MCF 10A (cell line): ENCODE data around the gene STIMATE. TPM values are rescaled to one million over a fixed set of nuclear protein-coding genes. Genes with fewer than 3 reads are reported as not detected.

ENCODE experiments used
- BruUV-seq: library from RNA; stranded (reverse); fragments of 400-500 nt; replicated peaks from 2 replicates; lab custom pipeline; 2021; lab: Mats Ljungman, UMichigan
- CTCF ChIA-PET: fragments of 300-600 bp; sonication (Branson Sonifier 250); formaldehyde crosslinking; extraction: SDS; loops from one replicate; lab custom pipeline; 2021; ENCODE audit warnings: antibody characterized with exemption, inconsistent platforms; lab: Yijun Ruan, JAX
- POLR2A ChIA-PET: fragments of 300-600, 350-650 bp; sonication (Branson Sonifier 250); formaldehyde crosslinking; extraction: SDS; loops from one replicate; lab custom pipeline; 2020; ENCODE audit warnings: antibody characterized with exemption, inconsistent platforms; lab: Yijun Ruan, JAX
- DNase-seq: peaks from one replicate; pipeline ENCODE4 v3.0.0-alpha.2; 2018; ENCODE audit not compliant: unreplicated experiment
- H3K27ac Mint-ChIP-seq: one replicate; pipeline ENCODE4 v1.8.0; 2022; ENCODE audit warnings: mild to moderate bottlenecking, low read depth, mixed read lengths; ENCODE audit not compliant: unreplicated experiment
- H3K27me3 Mint-ChIP-seq: one replicate; pipeline ENCODE4 v1.8.0; 2022; ENCODE audit warnings: mixed read lengths; ENCODE audit not compliant: insufficient read depth, unreplicated experiment
- H3K36me3 Mint-ChIP-seq: one replicate; pipeline ENCODE4 v1.8.0; 2022; ENCODE audit warnings: mild to moderate bottlenecking, moderate library complexity, mixed read lengths; ENCODE audit not compliant: insufficient read depth, unreplicated experiment
- H3K4me1 Mint-ChIP-seq: one replicate; pipeline ENCODE4 v1.8.0; 2022; ENCODE audit warnings: mixed read lengths; ENCODE audit not compliant: insufficient read depth, unreplicated experiment
- H3K4me3 Mint-ChIP-seq: one replicate; pipeline ENCODE4 v1.8.0; 2022; ENCODE audit warnings: mild to moderate bottlenecking, moderate library complexity, mixed read lengths; ENCODE audit not compliant: unreplicated experiment
- H3K9me3 Mint-ChIP-seq: one replicate; pipeline ENCODE4 v1.8.0; 2022; ENCODE audit warnings: mixed read lengths; ENCODE audit not compliant: unreplicated experiment
- intact Hi-C: fragments of 100-400 bp; cut with micrococcal nuclease; formaldehyde crosslinking; loops from 2 replicates; pipeline ENCODE4 v1.14.1; 2022
- total RNA-seq: library from RNA; stranded (reverse); gene quantifications from 2 replicates; pipeline ENCODE4 v1.2.3, GENCODE V29; 2022
- TF ChIP-seq, protein P1 (sequence below): fragments of 200-600 bp; IDR thresholded peaks from one replicate; pipeline ENCODE4 v1.8.0; 2022; ENCODE audit warnings: antibody characterized with exemption, mild to moderate bottlenecking; ENCODE audit not compliant: unreplicated experiment

STIMATE gene
- total RNA-seq, 1 experiment from 2014 or later = 12.0 TPM

DNA sequence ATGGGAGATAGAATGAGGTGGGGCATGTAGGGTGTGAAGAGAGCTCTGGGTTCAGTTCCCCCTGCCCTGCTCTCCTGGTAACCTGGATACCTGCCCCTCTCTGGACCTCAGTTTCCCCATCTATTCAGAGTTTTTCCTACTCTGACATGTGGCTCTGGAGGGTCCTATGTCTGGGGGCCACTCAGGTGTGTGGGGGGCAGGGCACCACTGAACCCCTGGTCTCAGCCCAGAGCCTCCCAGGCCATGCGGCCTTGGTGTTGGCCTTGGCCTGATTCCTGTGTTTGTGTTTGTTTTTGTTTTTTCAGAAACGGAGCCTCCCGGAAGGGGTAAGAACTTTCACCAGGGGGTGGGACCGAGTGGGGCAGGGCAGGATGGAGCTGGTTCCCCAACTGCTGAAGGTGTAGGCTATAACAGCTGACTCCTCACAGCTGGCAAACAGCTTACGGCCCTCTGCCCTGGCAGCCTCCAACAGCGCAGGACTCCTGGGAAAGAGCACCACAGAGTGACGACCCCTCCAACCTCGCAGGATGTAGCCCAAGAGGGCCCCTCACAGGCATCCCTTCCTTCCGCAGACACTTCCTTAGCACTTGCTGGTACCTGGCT lies 101.9 kb downstream of the STIMATE start:
- Mint-ChIP-seq H3K27me3 (no peaks in the 10 kb centered on the region), H3K36me3 (no peaks in the 10 kb centered on the region), H3K4me1 (peaks cover 23% of the 10 kb centered on the region), H3K9me3 (no peaks in the 10 kb centered on the region), H3K4me3 (no peak overlapping the region), H3K27ac (no peak overlapping the region)
- ChIA-PET POLR2A (no interaction called here), CTCF (interaction anchor here (0.6 to 1.0 kb wide), 3 partner anchors 21 to 272 kb away, joined by 3 to 5 read pairs (median 4); no protein-coding TSS in a partner anchor)
- no peak for DNase-seq
- intact Hi-C loops = no loop called here
- TF ChIP-seq, protein P1, sequence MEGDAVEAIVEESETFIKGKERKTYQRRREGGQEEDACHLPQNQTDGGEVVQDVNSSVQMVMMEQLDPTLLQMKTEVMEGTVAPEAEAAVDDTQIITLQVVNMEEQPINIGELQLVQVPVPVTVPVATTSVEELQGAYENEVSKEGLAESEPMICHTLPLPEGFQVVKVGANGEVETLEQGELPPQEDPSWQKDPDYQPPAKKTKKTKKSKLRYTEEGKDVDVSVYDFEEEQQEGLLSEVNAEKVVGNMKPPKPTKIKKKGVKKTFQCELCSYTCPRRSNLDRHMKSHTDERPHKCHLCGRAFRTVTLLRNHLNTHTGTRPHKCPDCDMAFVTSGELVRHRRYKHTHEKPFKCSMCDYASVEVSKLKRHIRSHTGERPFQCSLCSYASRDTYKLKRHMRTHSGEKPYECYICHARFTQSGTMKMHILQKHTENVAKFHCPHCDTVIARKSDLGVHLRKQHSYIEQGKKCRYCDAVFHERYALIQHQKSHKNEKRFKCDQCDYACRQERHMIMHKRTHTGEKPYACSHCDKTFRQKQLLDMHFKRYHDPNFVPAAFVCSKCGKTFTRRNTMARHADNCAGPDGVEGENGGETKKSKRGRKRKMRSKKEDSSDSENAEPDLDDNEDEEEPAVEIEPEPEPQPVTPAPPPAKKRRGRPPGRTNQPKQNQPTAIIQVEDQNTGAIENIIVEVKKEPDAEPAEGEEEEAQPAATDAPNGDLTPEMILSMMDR = no peak
- no TSS peak for BruUV-seq

DNA sequence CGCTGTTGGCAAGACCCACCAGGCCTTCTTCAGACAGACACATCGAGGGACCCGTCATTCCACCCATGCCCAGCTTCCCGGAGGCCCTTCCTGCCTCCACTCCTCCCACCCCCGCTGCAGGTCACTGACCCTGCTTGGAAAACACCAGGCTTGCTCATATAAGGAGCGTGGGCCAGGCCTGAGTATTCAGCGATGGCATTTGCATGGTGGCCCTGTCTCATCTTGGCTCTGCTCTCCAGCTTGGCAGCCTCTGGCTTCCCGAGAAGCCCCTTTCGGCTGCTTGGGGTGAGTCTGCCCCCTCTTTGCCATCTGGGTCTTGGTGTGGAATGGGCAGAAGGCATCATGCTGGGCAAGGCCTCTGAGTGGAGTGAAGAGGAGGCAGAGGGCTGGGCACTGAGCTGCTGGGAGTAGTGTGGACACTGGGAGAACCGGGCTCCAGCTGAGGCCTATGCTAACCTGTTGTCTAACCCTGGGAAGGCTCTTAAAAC lies 102.7 kb downstream of the STIMATE start, which contains the start of gene ITIH3:
ITIH3 (plus strand) TSS at position 185 of the 488 bp plus-strand sequence; CDS start at position 193, 8 bp downstream.
- POLR2A ChIA-PET = interaction anchor here (0.6 kb wide), 2 partner anchors 18 to 158 kb away, joined by 3 to 7 read pairs; no protein-coding TSS in a partner anchor
- Mint-ChIP-seq H3K4me3 (no peak within 1 kb of the TSS), H3K36me3 (no peaks in the 10 kb centered on the region), H3K27me3 (no peaks in the 10 kb centered on the region), H3K9me3 (no peaks in the 10 kb centered on the region), H3K4me1 (peaks cover 18% of the 10 kb centered on the region), H3K27ac (no peak within 1 kb of the TSS)
- CTCF ChIA-PET = interaction anchor here (0.7 to 1.0 kb wide), 2 partner anchors 22 kb away, joined by 4 to 5 read pairs; no protein-coding TSS in a partner anchor
- DNase-seq = no peak
- BruUV-seq = no TSS peak
- intact Hi-C loops = no loop called here
- TF ChIP-seq, protein P1 = no peak

DNA sequence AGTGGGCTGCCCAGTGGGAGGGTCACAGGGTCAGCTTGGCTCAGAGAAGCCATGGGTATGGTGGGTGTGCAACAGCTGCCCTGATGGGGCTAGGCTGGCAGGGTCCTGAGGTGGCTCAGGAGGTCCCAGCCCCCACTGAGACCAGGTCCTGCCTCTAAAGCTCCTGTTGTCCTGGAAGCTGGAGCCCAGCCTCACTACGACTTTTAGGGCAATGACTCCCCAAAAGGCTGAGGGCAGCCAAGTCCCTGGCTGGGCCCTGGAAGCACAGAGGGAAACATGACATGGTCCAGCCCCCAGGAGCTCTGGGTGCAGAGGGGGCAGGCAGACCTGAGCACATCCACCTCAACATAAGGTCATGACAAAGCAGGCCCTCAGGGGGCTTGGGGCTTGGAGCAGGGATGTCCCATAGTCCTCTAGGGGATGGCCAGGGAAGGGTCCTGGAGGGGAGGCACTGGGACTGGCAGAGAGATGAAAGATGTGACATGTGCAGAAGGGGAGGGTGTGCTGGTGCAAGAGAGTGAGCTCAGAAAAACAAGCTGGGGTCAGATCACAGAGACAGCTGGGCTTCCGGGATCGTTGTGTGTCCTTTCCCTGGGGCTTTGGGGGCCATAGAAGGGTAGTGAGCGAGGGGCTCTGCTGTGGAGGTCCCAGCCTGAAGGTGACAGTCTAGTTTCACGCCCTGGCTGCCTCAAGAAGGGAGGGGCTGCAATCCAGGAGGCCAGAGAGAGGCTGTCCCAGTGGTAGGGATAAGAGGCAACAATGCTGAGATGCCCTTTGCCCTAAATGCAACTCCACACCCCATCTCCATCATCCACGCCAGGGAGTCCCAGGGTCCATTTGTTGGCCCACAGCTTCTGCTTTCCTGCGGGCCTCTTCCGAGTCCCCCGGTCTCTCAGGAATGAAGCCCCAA lies 103.4 kb downstream of the STIMATE start:
- CTCF ChIA-PET = no interaction called here
- intact Hi-C loops = no loop called here
- Mint-ChIP-seq H3K36me3 (no peaks in the 10 kb centered on the region), H3K27me3 (no peaks in the 10 kb centered on the region), H3K4me3 (no peak overlapping the region), H3K4me1 (peaks cover 11% of the 10 kb centered on the region), H3K27ac (no peak overlapping the region), H3K9me3 (no peaks in the 10 kb centered on the region)
- TF ChIP-seq, protein P1 = no peak
- DNase-seq = no peak
- POLR2A ChIA-PET = interaction anchor here (0.6 kb wide), 2 partner anchors 18 to 158 kb away, joined by 3 to 7 read pairs; no protein-coding TSS in a partner anchor
- BruUV-seq = no TSS peak
